GM12878 (cell line): Measurements from ENCODE around the gene HAUS1. TPM values are rescaled to one million over a fixed set of nuclear protein-coding genes. Genes with fewer than 3 reads are reported as not detected.
A peak's percentile ranks its signal among the peaks of the same experiment; 100 is the strongest.

Experiments used
- ATAC-seq: fragments of 200-7000 bp; cut with Tn5 transposase; 3 replicates; pipeline ENCODE4 v1.9.1; 2020; ENCODE audit warnings: mild to moderate bottlenecking, moderate library complexity
- BruUV-seq: library from RNA; stranded (reverse); fragments of 400-500 nt; replicated peaks from 2 replicates; lab custom pipeline; 2021; lab: Mats Ljungman, UMichigan
- CTCF ChIA-PET: fragments of 300-600 bp; sonication (Branson Sonifier 250); formaldehyde crosslinking; extraction: SDS; loops from one replicate; lab custom pipeline; 2021; ENCODE audit warnings: inconsistent platforms; lab: Yijun Ruan, JAX
- POLR2A ChIA-PET: fragments of 350-600 bp; formaldehyde crosslinking; extraction: SDS; loops from one replicate; lab custom pipeline; 2021; ENCODE audit warnings: inconsistent platforms; lab: Charles Lee
- RAD21 ChIA-PET: fragments of 300-600 bp; sonication (Branson Sonifier 250); formaldehyde crosslinking; loops from one replicate; lab custom pipeline; 2023; ENCODE audit warnings: antibody characterized with exemption; ENCODE audit not compliant: unreplicated experiment; lab: Charles Lee
- SMC1A ChIA-PET: fragments of 300-600 bp; sonication (Branson Sonifier 250); formaldehyde crosslinking; loops from one replicate; lab custom pipeline; 2023; ENCODE audit not compliant: unreplicated experiment, uncharacterized antibody; lab: Charles Lee
- DNase-seq: peaks from one replicate; pipeline ENCODE4 v3.0.0-alpha.2; 2011; ENCODE audit warnings: low read depth, low spot score
- FAIRE-seq: peaks from 3 replicates; lab custom pipeline; 2011; peaks lifted over from hg19 to GRCh38; lab: Jason Lieb, UNC
- H2AFZ ChIP-seq: 2 replicates; pipeline ENCODE4 v1.6.0; 2011; ENCODE audit warnings: low read depth, low read length, control low read depth; ENCODE audit not compliant: control insufficient read depth
- H3K27ac ChIP-seq: 2 replicates; pipeline ENCODE4 v1.5.1; 2011; ENCODE audit warnings: control low read depth; ENCODE audit not compliant: control insufficient read depth, insufficient read depth
- H3K27me3 ChIP-seq, 2 experiments: replicated peaks in 1 of 2; 2 replicates each; pipeline versions ENCODE4 v1.6.0 to v1.6.1; 2011; ENCODE audit warnings: low read length in 1 of 2; ENCODE audit not compliant: control insufficient read depth in 2 of 2, insufficient read depth in 2 of 2
- H3K36me3 ChIP-seq, 2 experiments: 2 replicates each; pipeline ENCODE4 v1.5.1; 2011; ENCODE audit warnings: low read length in 1 of 2; ENCODE audit not compliant: control insufficient read depth in 2 of 2, insufficient read depth in 2 of 2
- H3K4me1 ChIP-seq: 2 replicates; pipeline ENCODE4 v1.6.1; 2011; ENCODE audit warnings: mild to moderate bottlenecking, low read length, moderate library complexity, mixed read lengths; ENCODE audit not compliant: control insufficient read depth, insufficient read depth
- H3K4me2 ChIP-seq: 2 replicates; pipeline ENCODE4 v1.6.0; 2011; ENCODE audit warnings: control low read depth; ENCODE audit not compliant: control insufficient read depth, insufficient read depth
- H3K4me3 ChIP-seq: fragments of 200-600 bp; sonication (generic); 2 replicates; pipeline ENCODE4 v1.5.1; 2016
- H3K79me2 ChIP-seq: 2 replicates; pipeline ENCODE4 v1.6.0; 2011; ENCODE audit warnings: low read length; ENCODE audit not compliant: control insufficient read depth, insufficient read depth
- H3K9ac ChIP-seq: 2 replicates; pipeline ENCODE4 v1.8.0; 2011; ENCODE audit warnings: low read length, control low read depth, mixed read lengths; ENCODE audit not compliant: control insufficient read depth, insufficient read depth
- H3K9me3 ChIP-seq: replicated peaks from 3 replicates; pipeline ENCODE4 v1.5.1; 2011; ENCODE audit warnings: mild to moderate bottlenecking, low read length; ENCODE audit not compliant: control insufficient read depth, insufficient read depth
- H4K20me1 ChIP-seq: 2 replicates; pipeline ENCODE4 v1.6.0; 2011; ENCODE audit not compliant: control insufficient read depth, insufficient read depth
- ATF2 ChIP-seq: IDR thresholded peaks from 2 replicates; pipeline ENCODE4 v1.6.1; 2012; ENCODE audit warnings: low read length, inconsistent platforms
- BMI1 ChIP-seq: fragments of 450-650 bp; IDR thresholded peaks from 2 replicates; pipeline ENCODE4 v1.6.1; 2016; ENCODE audit warnings: mild to moderate bottlenecking, moderate library complexity, borderline replicate concordance
- BRCA1 ChIP-seq: IDR thresholded peaks from 2 replicates; pipeline ENCODE4 v1.6.1; 2011; ENCODE audit warnings: low read depth, low read length, improper control_type of control experiment
- CREB1 ChIP-seq: IDR thresholded peaks from 2 replicates; pipeline ENCODE4 v1.6.1; 2012; ENCODE audit warnings: low read depth, mild to moderate bottlenecking, inconsistent platforms
- ESRRA ChIP-seq: IDR thresholded peaks from 2 replicates; pipeline ENCODE4 v1.6.1; 2012; ENCODE audit warnings: mild to moderate bottlenecking, low read length, improper control_type of control experiment
- GABPA ChIP-seq: IDR thresholded peaks from 2 replicates; pipeline ENCODE4 v1.6.1; 2014; ENCODE audit warnings: antibody characterized with exemption, low read depth, mild to moderate bottlenecking, inconsistent platforms
- GATAD2B ChIP-seq: fragments of 450-650 bp; conservative IDR thresholded peaks from 2 replicates; pipeline ENCODE4 v1.6.1; 2017; ENCODE audit warnings: low read depth, mild to moderate bottlenecking, moderate library complexity
- KDM1A ChIP-seq: fragments of 200-600 bp; sonication (generic); IDR thresholded peaks from 2 replicates; pipeline ENCODE4 v1.6.1; 2016; ENCODE audit warnings: borderline replicate concordance
- MTA3 ChIP-seq: IDR thresholded peaks from 2 replicates; pipeline ENCODE4 v1.6.1; 2012; ENCODE audit warnings: low read length, inconsistent platforms, borderline replicate concordance
- MYB ChIP-seq: fragments of 150-350 bp; IDR thresholded peaks from 2 replicates; pipeline ENCODE4 v1.6.1; 2014; ENCODE audit warnings: mild to moderate bottlenecking, low read depth, low read length, borderline replicate concordance
- NFYA ChIP-seq: IDR thresholded peaks from 2 replicates; pipeline ENCODE4 v1.6.1; 2011; ENCODE audit warnings: low read depth, mild to moderate bottlenecking, low read length, improper control_type of control experiment, borderline replicate concordance
- NFYB ChIP-seq: IDR thresholded peaks from 2 replicates; pipeline ENCODE4 v1.6.1; 2011; ENCODE audit warnings: low read depth, mild to moderate bottlenecking, low read length, improper control_type of control experiment, moderate library complexity; ENCODE audit not compliant: insufficient read depth
- POLR2AphosphoS2 ChIP-seq: IDR thresholded peaks from 2 replicates; pipeline ENCODE4 v1.6.1; 2011; ENCODE audit warnings: low read depth, mild to moderate bottlenecking, low read length, improper control_type of control experiment, moderate library complexity
- RAD21 ChIP-seq: IDR thresholded peaks from 2 replicates; pipeline ENCODE4 v1.6.1; 2011; ENCODE audit warnings: mild to moderate bottlenecking, low read depth, low read length, moderate library complexity; ENCODE audit not compliant: insufficient read depth
- RAD51 ChIP-seq: fragments of 450-650 bp; IDR thresholded peaks from 2 replicates; pipeline ENCODE4 v1.6.1; 2016; ENCODE audit warnings: moderate library complexity, mild to moderate bottlenecking, inconsistent platforms
- RFX5 ChIP-seq: IDR thresholded peaks from 2 replicates; pipeline ENCODE4 v1.6.1; 2011; ENCODE audit warnings: low read depth, low read length, improper control_type of control experiment
- RUNX3 ChIP-seq: IDR thresholded peaks from 2 replicates; pipeline ENCODE4 v1.6.1; 2012; ENCODE audit warnings: low read length, inconsistent platforms
- SMC3 ChIP-seq: IDR thresholded peaks from 2 replicates; pipeline ENCODE4 v1.6.1; 2011; ENCODE audit warnings: low read length, improper control_type of control experiment, borderline replicate concordance
- STAT3 ChIP-seq: IDR thresholded peaks from 2 replicates; pipeline ENCODE4 v1.6.1; 2011; ENCODE audit warnings: low read depth, low read length, improper control_type of control experiment
- SUZ12 ChIP-seq: fragments of 200-600 bp; sonication (generic); IDR thresholded peaks from one replicate; pipeline ENCODE4 v1.6.1; 2018; ENCODE audit warnings: antibody characterized with exemption, mild to moderate bottlenecking; ENCODE audit not compliant: unreplicated experiment
- WRNIP1 ChIP-seq: IDR thresholded peaks from 2 replicates; pipeline ENCODE4 v1.6.1; 2011; ENCODE audit warnings: low read depth, low read length, improper control_type of control experiment, borderline replicate concordance
- YBX1 ChIP-seq: fragments of 450-650 bp; IDR thresholded peaks from 2 replicates; pipeline ENCODE4 v1.6.1; 2016; ENCODE audit warnings: antibody characterized with exemption
- ZNF24 ChIP-seq: fragments of 450-650 bp; IDR thresholded peaks from 2 replicates; pipeline ENCODE4 v1.6.1; 2017; ENCODE audit warnings: antibody characterized with exemption, mild to moderate bottlenecking
- in situ Hi-C: fragments of 300-500 bp; cut with MboI; formaldehyde crosslinking; loops from 9 replicates; pipeline ENCODE4 v1.14.3; 2018; ENCODE audit warnings: mixed read lengths
- intact Hi-C: fragments of 100-400 bp; cut with micrococcal nuclease; formaldehyde crosslinking; loops from one replicate; pipeline ENCODE4 v1.14.2; 2022; ENCODE audit not compliant: unreplicated experiment
- polyA plus RNA-seq, 11 experiments: library from polyadenylated mRNA; depleted of rRNA in 4 of 11; unstranded in 6 of 11; stranded (reverse) in 5 of 11; fragments of >200 nt; fragmentation: Nextera tagmentation in 4 of 11; fragmentation: Illumina TruSeq in 1 of 11; extraction: Ambion mirVana in 4 of 11; extraction: Trizol in 1 of 11; gene quantifications; 1 replicate in 1 of 11; 2 replicates in 10 of 11; pipeline versions ENCODE4 v1.2.1 to v1.2.3, GENCODE V29; 2011 to 2016; ENCODE audit warnings: inconsistent platforms in 2 of 11, missing spikeins in 2 of 11, low read depth in 1 of 11
- total RNA-seq, 4 experiments: library from RNA; depleted of rRNA in 3 of 4; stranded (reverse); fragments of >200 nt in 3 of 4; fragmentation: Illumina TruSeq in 1 of 4; extraction: Trizol in 1 of 4; gene quantifications; 2 replicates each; pipeline versions ENCODE4 v1.2.1 to v1.2.3, GENCODE V29; 2013 to 2021

HAUS1 gene
- total and polyA plus RNA-seq, 10 of the 15 experiments (the other 5 are each of a cell fraction or from before 2014, with no cell fraction given): 41.2 to 182 (median 91.9) TPM

- no peak for TF ChIP-seq MYB
- peak; percentile 91 for TF ChIP-seq RAD21
- TF ChIP-seq MTA3: no peak
- no peak for TF ChIP-seq ATF2
- TF ChIP-seq YBX1: no peak
- TF ChIP-seq ZNF24: no peak
- TF ChIP-seq GABPA: no peak
- no peak for TF ChIP-seq GATAD2B
- peak; percentile 65; the same call in 1 of the 2 replicates for TF ChIP-seq SMC3
Measured at GRCh38 chr18:46073474-46074331, 30.5 kb upstream of the HAUS1 start (continued).

- no TSS peak for BruUV-seq
- FAIRE-seq (no peak), ATAC-seq (no peak), DNase-seq (no peak)
- H3K36me3 ChIP-seq: peaks cover 4 to 21% of the 10 kb centered on the region in 2 experiments
- H3K4me3 ChIP-seq: no peak overlapping the region
- intact Hi-C loops: no loop called here
- no peaks in the 10 kb centered on the region for H3K27me3 ChIP-seq
- H3K27ac ChIP-seq: no peak overlapping the region
- H3K9me3 ChIP-seq: no peaks in the 10 kb centered on the region
- ChIA-PET POLR2A (interaction anchor here (0.7 kb wide), 1 partner anchor 13 kb away, joined by 3 read pairs; no protein-coding TSS in a partner anchor), SMC1A (no interaction called here), RAD21 (no interaction called here), CTCF (no interaction called here)
- in situ Hi-C loops: loop anchor here (10.0 kb wide), 1 partner anchor 385 kb away; no protein-coding TSS in a partner anchor
- no peaks in the 10 kb centered on the region for H4K20me1 ChIP-seq
- no peaks in the 10 kb centered on the region for H3K4me1 ChIP-seq
- H3K9ac ChIP-seq: no peak overlapping the region
- no peaks in the 10 kb centered on the region for H3K79me2 ChIP-seq
- H2AFZ ChIP-seq: no peak overlapping the region
- H3K4me2 ChIP-seq: no peak overlapping the region
- TF ChIP-seq STAT3 (no peak), SUZ12 (no peak), RFX5 (no peak), CREB1 (no peak), BMI1 (no peak), POLR2AphosphoS2 (no peak), NFYA (no peak), ESRRA (no peak), NFYB (no peak), BRCA1 (no peak), WRNIP1 (no peak), RUNX3 (no peak), RAD51 (no peak), KDM1A (no peak)
Measured at GRCh38 chr18:46079336-46079735, 24.8 kb upstream of the HAUS1 start.
